PFSK-1 (cell line): Measurements from ENCODE around the gene CD40LG.

Experiments used
- FOXP2 ChIP-seq: optimal IDR thresholded peaks from 2 replicates; pipeline ENCODE3; 2011; ENCODE audit warnings: borderline replicate concordance, control low read depth, inconsistent platforms; ENCODE audit not compliant: insufficient read depth; ENCODE audit errors: extremely low read length, extremely low read depth
- POLR2AphosphoS5 ChIP-seq: IDR thresholded peaks from 2 replicates; pipeline ENCODE4 v1.6.1; 2012; ENCODE audit warnings: low read depth, mild to moderate bottlenecking, control low read depth, low read length, moderate library complexity
- REST ChIP-seq, 2 experiments: IDR thresholded peaks; 2 replicates each; pipeline versions ENCODE4 v1.6.1 to v1.8.0; 2011 to 2012; ENCODE audit warnings: low read depth in 2 of 2, low read length in 2 of 2, control low read depth in 1 of 2, inconsistent platforms in 1 of 2, mild to moderate bottlenecking in 1 of 2, moderate library complexity in 1 of 2; ENCODE audit not compliant: insufficient read depth in 1 of 2
- SIN3A ChIP-seq: IDR thresholded peaks from 2 replicates; pipeline ENCODE4 v1.6.1; 2012; ENCODE audit warnings: mild to moderate bottlenecking, low read length, moderate library complexity, borderline replicate concordance; ENCODE audit not compliant: insufficient read depth
- TAF1 ChIP-seq: IDR thresholded peaks from 2 replicates; pipeline ENCODE4 v1.6.1; 2012; ENCODE audit warnings: low read length, control low read depth, borderline replicate concordance; ENCODE audit not compliant: insufficient read depth

Gene CD40LG

GRCh38 chrX:136627409-136627808 lies 20.5 kb upstream of the CD40LG start:
- TF ChIP-seq TAF1 = no peak
- TF ChIP-seq SIN3A = no peak
- TF ChIP-seq REST (IDR thresholded peaks at IDR 0.05; ENCODE audit: insufficient read depth in 1 of 2, low read depth in 2 of 2, low read length in 2 of 2) = no peak
- no peak for TF ChIP-seq POLR2AphosphoS5
- TF ChIP-seq FOXP2 = no peak

GRCh38 chrX:136629084-136629750 lies 18.7 kb upstream of the CD40LG start:
- TF ChIP-seq POLR2AphosphoS5 (no peak), TAF1 (no peak), REST (IDR thresholded peaks at IDR 0.05; ENCODE audit: insufficient read depth in 1 of 2, low read depth in 2 of 2, low read length in 2 of 2) (no peak), SIN3A (no peak), FOXP2 (no peak)

- TF ChIP-seq REST (IDR thresholded peaks at IDR 0.05; ENCODE audit: insufficient read depth in 1 of 2, low read depth in 2 of 2, low read length in 2 of 2) (no peak), SIN3A (no peak), TAF1 (no peak), POLR2AphosphoS5 (no peak), FOXP2 (no peak)
These were observed 17.1 kb upstream of the CD40LG start for GRCh38 chrX:136630881-136631280.

GRCh38 chrX:136635235-136635634 lies 12.7 kb upstream of the CD40LG start:
- TF ChIP-seq TAF1 = no peak

- TF ChIP-seq SIN3A = no peak
- no peak for TF ChIP-seq TAF1
- TF ChIP-seq REST (IDR thresholded peaks at IDR 0.05; ENCODE audit: insufficient read depth in 1 of 2, low read depth in 2 of 2, low read length in 2 of 2) = no peak
These were observed 11.8 kb upstream of the CD40LG start for GRCh38 chrX:136636121-136636520.
